Naive B cell (primary cell): ENCODE results near the gene ZMYM3. TPM values are rescaled to one million over a fixed set of nuclear protein-coding genes. Genes with fewer than 3 reads are reported as not detected.

Experiments used
- polyA plus RNA-seq, 6 donors: library from polyadenylated mRNA; unstranded; fragments of 300-500 nt; fragmentation: Illumina TruSeq; gene quantifications; one replicate each; pipeline ENCODE4 v1.2.3, GENCODE V29; 2021; ENCODE audit warnings: low read depth in 6 of 6

ZMYM3 gene
- polyA plus RNA-seq, 6 donors from 2014 or later = 5.8 to 10.0 (median 7.8) TPM

Other genes with a start within 250 kb of the ZMYM3 start
- 1 to 10 TPM in 5 of 6 donors, under 1 TPM in 1; 0.86 to 7.6 (median 3.3) TPM for gene SNX12, start 185.8 kb downstream of the ZMYM3 start, polyA plus RNA-seq
- gene FOXO4, start 158.3 kb downstream of the ZMYM3 start, polyA plus RNA-seq = 1 to 10 TPM; 1.1 to 3.7 (median 2.2) TPM
- gene CXorf65, start 147.4 kb downstream of the ZMYM3 start, polyA plus RNA-seq = 1 to 10 TPM in 5 of 6 donors, under 1 TPM in 1; 0.46 to 6.2 (median 2.0) TPM
- 1,000 to 10,000 TPM in 1 of 6 donors, 100 to 1,000 TPM in 5; 789 to 1,133 (median 826) TPM for gene IL2RG, start 142.6 kb downstream of the ZMYM3 start, polyA plus RNA-seq
- gene MED12, start 135.5 kb downstream of the ZMYM3 start, polyA plus RNA-seq = 10 to 100 TPM in 2 of 6 donors, 1 to 10 TPM in 4; 7.2 to 20.3 (median 9.0) TPM
- gene NLGN3, start 109.3 kb downstream of the ZMYM3 start, polyA plus RNA-seq = under 1 TPM in 2 of 6 donors, not detected in 4; 0.09 to 0.35 TPM
- gene GJB1, start 30.9 kb downstream of the ZMYM3 start, polyA plus RNA-seq = not detected
- 100 to 1,000 TPM; 174 to 227 (median 183) TPM for gene NONO, start 29.5 kb upstream of the ZMYM3 start, polyA plus RNA-seq
- not detected for gene ITGB1BP2, start 47.6 kb upstream of the ZMYM3 start, polyA plus RNA-seq
- gene TAF1, start 112.2 kb upstream of the ZMYM3 start, polyA plus RNA-seq = 10 to 100 TPM in 1 of 6 donors, 1 to 10 TPM in 5; 6.2 to 14.3 (median 7.1) TPM